ENCODE results near the gene ERFE.
"Not testable (repeated sequence)": the region's sequence is repeated elsewhere in the genome, so short reads cannot be mapped to it uniquely, and the experiment has no call there.

Gene ERFE, protein sequence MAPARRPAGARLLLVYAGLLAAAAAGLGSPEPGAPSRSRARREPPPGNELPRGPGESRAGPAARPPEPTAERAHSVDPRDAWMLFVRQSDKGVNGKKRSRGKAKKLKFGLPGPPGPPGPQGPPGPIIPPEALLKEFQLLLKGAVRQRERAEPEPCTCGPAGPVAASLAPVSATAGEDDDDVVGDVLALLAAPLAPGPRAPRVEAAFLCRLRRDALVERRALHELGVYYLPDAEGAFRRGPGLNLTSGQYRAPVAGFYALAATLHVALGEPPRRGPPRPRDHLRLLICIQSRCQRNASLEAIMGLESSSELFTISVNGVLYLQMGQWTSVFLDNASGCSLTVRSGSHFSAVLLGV

DNA sequence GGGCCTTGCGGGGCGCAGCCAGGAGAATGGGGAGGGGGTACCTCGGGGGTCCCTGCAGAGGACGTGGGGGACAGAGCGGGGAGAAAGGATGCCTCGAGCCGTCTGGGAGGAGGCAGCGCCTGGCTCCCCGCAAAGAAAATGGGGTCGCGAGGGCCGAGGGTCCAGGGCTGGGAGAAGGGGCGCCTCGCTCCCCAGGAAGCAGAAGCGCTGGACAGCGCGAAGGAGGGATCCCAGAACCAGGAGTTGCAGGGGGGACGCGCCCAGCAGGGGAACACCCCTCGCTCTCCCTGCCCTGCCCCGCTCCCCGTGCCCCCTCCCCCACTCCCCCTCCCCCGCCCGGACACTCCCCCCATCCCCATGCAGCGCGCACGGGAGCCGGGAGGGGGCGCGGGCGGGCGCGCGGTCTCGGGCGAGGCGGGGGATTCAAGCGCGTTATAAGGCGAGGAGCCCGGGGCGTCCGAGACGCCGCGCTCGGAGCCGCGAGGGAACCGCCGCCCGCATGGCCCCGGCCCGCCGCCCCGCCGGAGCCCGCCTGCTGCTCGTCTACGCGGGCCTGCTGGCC, at the start of gene ERFE:
Gene ERFE (plus strand): TSS at position 462 of the 562 bp plus-strand sequence. CDS start 38 bp downstream, at position 500.
- peak; percentile 33 to 41 for DNase-seq

GRCh38 chr2:238113611-238114010, 45.2 kb upstream of the ERFE start:
- DNase-seq = no peak

- no peak for DNase-seq
These were observed 44.4 kb upstream of the ERFE start for GRCh38 chr2:238114331-238114841.

GRCh38 chr2:238114851-238115660, 43.7 kb upstream of the ERFE start:
- no peak for DNase-seq

- DNase-seq = not testable (repeated sequence)
These were observed 43.1 kb upstream of the ERFE start for GRCh38 chr2:238115709-238116108.

DNA sequence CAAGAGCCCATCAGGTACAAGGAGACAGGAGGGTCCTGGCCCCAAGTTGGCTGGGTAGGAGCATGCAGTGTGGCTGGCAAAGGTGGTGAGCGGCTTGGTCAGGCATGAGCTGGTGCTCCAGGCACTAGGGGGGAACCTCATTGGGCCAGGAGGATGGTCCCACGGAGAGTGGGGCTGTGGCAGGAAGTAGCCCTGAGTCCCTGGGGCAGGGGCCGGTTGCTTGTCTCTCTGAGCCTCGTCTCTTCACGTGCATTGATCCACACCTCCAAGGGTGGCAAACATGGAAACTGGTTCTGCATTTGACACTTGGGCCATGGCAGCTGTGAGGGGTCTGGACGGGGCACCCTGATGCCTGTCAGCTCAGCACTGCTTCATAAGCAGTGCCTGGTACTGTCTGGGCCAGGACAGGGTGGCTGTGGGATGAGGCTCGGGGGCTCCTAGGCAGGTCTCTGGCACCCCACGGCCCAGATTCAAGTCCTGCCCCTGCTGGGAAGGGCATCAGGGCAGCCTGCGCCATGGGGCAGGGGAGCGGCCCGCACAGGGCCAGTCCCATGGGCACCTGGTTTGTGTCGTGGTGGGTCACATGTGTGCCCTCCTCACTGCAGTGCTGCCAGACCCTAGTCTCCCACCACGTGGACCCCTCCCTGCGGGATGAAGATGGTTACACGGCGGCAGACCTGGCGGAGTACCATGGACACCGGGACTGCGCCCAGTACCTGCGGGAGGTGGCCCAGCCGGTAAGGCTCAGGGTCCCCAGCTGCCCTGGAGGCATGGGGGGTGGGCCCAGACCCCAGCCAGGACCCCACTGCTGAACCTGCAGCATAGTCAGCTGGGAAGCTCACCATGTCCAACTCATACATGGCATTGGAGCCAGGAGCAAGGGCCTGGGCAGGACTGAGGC, 42.2 kb upstream of the ERFE start:
- DNase-seq = no peak

DNA sequence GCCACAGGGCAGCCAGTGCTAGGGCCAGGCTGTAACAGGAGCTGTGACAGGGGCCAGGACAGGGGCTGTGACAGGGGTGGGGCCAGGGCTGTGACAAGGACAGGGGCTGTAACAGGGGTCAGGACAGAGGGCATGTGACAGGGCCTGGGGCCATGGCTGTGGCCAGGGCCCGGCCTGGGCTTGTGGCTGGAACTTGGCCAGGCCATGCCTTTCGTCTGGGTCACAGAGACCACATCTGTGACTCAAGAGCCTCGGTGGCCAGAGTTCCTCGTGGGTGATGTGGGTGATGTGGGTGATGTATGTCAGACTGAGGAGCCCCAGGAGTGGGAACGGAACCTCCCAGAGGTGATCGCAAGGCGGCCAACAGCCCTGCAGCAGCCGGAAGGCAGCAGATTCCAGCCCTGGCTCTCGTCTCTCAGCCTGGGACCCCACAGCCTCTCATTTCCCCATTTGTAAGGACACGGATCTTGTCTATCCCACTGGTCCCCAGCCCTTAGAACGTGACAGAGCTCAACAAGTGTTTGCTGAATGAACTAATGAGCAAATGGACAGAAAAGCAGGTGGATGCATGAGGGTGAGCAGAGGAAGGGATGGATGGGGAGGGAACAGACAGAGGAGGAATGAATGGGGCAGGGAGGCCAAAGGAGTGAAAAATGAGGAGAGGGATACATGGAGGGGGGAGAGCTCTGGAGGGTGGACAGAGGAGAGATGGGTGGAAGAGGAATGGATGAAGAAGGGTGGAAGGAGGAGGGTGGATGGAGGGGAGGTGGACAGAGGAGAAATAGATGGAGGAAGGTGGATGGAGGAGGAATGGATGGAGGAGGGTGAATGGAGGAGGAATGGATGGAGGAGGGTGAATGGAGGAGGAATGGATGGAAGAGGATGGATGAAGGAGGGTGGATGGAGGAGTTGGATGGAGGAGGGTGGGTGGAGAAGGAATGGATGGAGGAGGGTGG, 41.3 kb upstream of the ERFE start:
- DNase-seq = no peak

DNA sequence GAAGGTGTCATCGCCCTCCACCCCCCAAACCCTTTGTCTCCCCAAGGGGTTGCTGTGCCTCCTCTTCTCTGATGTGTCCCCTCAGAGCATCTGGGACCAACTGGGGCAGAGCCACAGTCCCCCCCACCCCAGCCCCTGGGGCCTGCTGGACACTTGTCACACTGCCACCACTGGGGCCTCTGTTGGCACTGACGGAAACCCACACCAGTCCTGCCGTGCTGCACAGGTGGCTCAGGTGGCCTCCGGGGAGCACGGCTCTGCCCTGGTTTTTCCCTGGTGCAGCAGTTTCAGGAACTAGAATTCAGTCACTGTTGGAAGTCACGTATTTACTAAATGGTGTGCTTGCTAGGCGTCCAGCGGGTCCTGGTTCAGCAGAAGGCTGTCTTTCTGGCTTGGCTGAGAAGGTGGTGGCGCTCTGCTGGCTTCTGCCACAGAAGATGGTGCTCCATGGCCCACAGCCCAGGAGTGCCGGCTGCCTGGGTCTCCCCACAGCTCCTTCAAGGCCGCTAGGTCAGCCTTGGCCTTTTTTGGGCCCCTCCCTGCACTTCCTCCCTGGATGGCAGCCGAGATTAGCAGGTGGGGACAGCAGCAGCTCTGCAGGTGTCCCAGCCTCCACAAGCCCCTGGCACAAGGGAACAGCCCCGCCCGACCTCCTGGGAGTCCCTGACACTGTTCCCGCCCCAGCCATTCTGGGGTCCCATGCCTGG, 38.9 kb upstream of the ERFE start:
- no peak for DNase-seq

GRCh38 chr2:238120463-238121298, 38.1 kb upstream of the ERFE start:
- DNase-seq = no peak

DNA sequence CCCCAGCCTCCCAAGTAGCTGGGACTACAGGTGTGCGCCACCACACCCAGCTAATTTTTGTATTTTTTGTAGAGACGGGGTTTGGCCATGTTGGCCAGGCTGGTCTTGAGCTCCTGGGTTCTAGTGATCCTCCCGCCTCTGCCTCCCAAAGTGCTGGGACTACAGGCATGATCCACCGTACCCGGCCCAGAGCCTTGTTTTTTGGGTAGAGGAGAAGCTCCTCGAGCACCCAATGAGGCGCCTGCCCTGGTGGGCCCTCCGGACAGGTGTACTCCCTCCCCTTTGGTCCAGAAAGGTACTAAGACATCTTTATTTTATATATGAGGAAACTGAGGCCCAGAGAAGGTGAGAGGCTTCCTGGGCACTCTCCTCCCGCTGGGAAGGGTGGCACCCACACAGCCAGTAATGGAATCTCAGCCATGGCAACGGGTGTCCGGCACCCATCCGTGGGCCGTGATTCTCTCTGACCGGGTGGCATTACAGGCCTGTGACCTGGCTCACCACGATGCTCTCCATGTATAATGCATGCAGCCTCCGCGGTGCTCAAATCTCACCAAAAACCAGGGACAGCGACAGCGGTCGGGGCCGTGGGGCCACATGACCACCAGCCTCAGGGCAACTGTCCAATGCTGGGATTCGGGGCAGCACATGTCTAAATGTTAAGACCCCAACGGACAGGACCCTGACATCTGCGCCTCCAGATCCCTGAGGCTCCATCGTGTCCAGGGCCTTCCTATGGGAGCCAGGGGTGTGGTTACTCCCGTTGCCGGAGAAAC, 37.1 kb upstream of the ERFE start:
- DNase-seq = no peak

- DNase-seq = no peak
These were observed 36.2 kb upstream of the ERFE start for GRCh38 chr2:238122287-238123217.

DNA sequence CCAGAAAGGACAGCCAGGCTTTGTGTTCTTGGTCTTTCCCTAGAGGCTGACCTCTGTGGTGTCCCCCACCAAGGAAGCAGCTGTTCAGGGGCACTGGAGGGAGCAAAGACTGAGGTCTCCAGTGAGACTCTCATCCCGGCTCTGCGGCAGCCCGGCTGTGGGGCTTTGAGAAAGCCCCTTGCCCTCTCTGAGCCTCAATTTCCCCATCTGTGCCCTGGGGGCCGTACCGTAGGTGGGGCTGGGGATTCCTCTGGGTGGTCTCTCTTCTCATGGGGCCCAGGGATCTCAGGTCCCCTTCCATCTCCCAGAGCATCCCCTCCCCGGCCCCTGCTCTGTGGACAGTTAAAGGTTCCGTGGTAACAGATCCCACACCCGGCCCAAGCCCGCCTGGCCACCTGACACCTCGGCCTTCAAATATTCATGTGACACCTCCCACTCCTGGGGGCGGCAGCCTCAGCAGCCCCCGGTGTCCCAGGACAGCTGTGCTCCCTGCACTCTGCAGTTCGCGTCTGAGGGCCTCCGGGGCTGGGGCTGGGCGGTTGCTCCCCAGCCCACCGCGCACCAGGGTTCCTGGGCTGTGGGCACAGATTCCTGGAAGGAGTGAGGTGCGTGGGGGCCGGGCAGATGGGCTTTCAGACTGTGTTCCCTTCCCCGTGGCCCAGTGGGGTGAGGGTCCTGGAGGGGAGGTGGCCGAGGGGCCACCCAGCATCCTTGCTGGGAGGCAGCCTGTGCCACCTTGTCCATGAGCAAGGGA, 35.4 kb upstream of the ERFE start:
- no peak for DNase-seq

- DNase-seq = no peak
These were observed 34.7 kb upstream of the ERFE start for GRCh38 chr2:238123991-238124470.

DNA sequence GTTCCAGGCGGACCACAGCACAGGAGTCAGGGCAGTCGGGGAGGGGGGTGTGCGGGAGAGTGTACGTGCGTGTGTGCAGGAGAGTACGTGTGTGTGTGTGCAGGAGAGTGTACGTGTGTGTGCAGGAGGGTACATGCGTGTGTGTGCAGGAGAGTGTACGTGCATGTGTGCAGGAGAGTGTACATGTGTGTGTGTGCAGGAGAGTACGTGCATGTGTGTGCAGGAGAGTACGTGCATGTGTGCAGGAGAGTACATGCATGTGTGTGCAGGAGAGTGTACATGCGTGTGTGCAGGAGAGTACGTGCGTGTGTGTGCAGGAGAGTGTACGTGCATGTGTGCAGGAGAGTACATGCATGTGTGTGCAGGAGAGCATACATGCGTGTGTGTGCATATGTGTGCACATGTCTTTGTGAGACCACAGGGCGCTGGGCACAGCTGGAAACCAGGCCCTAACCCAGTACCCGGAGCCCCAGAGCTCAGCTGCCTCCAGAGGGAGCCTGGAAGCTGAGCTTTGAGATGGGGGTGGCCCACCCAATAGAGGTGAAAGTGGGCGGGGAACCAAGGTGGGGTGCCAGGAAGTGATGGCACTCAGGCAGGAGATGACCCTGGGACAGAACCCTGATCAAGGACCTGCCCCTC, 34.2 kb upstream of the ERFE start:
- no peak for DNase-seq

GRCh38 chr2:238125127-238125885, 33.5 kb upstream of the ERFE start:
- no peak for DNase-seq

Measured in CD4-positive, alpha-beta T cell treated with Interleukin-4 for 1 hour (primary cell).